HG03571 (cell line): Measurements from ENCODE around the gene SH3BGRL2.
"Not testable (repeated sequence)": the region's sequence is repeated elsewhere in the genome, so short reads cannot be mapped to it uniquely, and the experiment has no call there.

Source experiments
- ATAC-seq: cut with Tn5 transposase; IDR thresholded peaks from one replicate; pipeline ENCODE4 v1.9.1; 2021; ENCODE audit not compliant: unreplicated experiment

Gene SH3BGRL2

GRCh38 chr6:79648328-79648727 is 17.2 kb downstream of the SH3BGRL2 start:
- no peak for ATAC-seq

GRCh38 chr6:79649016-79649415 is 17.9 kb downstream of the SH3BGRL2 start:
- no peak for ATAC-seq

- ATAC-seq: no peak
Observed at GRCh38 chr6:79650950-79651349, 19.8 kb downstream of the SH3BGRL2 start.

GRCh38 chr6:79656134-79656533 is 25.0 kb downstream of the SH3BGRL2 start:
- ATAC-seq: no peak

- ATAC-seq: no peak
Observed at GRCh38 chr6:79657238-79657637, 26.1 kb downstream of the SH3BGRL2 start.

- ATAC-seq: not testable (repeated sequence)
Observed at GRCh38 chr6:79663655-79664054, 32.5 kb downstream of the SH3BGRL2 start.

- ATAC-seq: no peak
Observed at GRCh38 chr6:79665725-79666551, 34.8 kb downstream of the SH3BGRL2 start.

- no peak for ATAC-seq
Observed at GRCh38 chr6:79666634-79667033, 35.5 kb downstream of the SH3BGRL2 start.

- ATAC-seq: no peak
Observed at GRCh38 chr6:79668381-79668780, 37.3 kb downstream of the SH3BGRL2 start.

- ATAC-seq: no peak
Observed at GRCh38 chr6:79669766-79670165, 38.6 kb downstream of the SH3BGRL2 start.

GRCh38 chr6:79670789-79671188 is 39.7 kb downstream of the SH3BGRL2 start:
- ATAC-seq: no peak

GRCh38 chr6:79671600-79672266 is 40.6 kb downstream of the SH3BGRL2 start:
- no peak for ATAC-seq

- no peak for ATAC-seq
Observed at GRCh38 chr6:79672631-79673111, 41.5 kb downstream of the SH3BGRL2 start.

- no peak for ATAC-seq
Observed at GRCh38 chr6:79673947-79674346, 42.8 kb downstream of the SH3BGRL2 start.

GRCh38 chr6:79676785-79677736 is 45.9 kb downstream of the SH3BGRL2 start:
- no peak for ATAC-seq

GRCh38 chr6:79682682-79683081 is 51.6 kb downstream of the SH3BGRL2 start:
- ATAC-seq: not testable (repeated sequence)

- no peak for ATAC-seq
Observed at GRCh38 chr6:79684876-79685275, 53.7 kb downstream of the SH3BGRL2 start.

- no peak for ATAC-seq
Observed at GRCh38 chr6:79686707-79687309, 55.7 kb downstream of the SH3BGRL2 start.

GRCh38 chr6:79687759-79688158 is 56.6 kb downstream of the SH3BGRL2 start:
- no peak for ATAC-seq

GRCh38 chr6:79694156-79694555 is 63.0 kb downstream of the SH3BGRL2 start:
- no peak for ATAC-seq
